Lung (tissue), 12 donors: ENCODE data around the gene SAA1. TPM values are rescaled to one million over a fixed set of nuclear protein-coding genes. Genes with fewer than 3 reads are reported as not detected.

Experiments
- ATAC-seq: fragments of 200-7000 bp; cut with Tn5 transposase; one replicate; pipeline ENCODE4 v1.9.1; 2020; ENCODE audit warnings: moderate number of reproducible peaks; ENCODE audit not compliant: insufficient read depth, low FRiP score
- DNase-seq, 3 donors: peaks; one replicate each; pipeline ENCODE4 v3.0.0-alpha.2; 2013 to 2017
- H3K27ac ChIP-seq, 2 donors: one replicate each; pipeline ENCODE4 v1.5.1; 2013; ENCODE audit warnings: mild to moderate bottlenecking in 2 of 2, moderate library complexity in 2 of 2, control low read depth in 1 of 2, inconsistent platforms in 1 of 2, low read depth in 1 of 2, low read length in 1 of 2
- H3K27me3 ChIP-seq, 3 donors: one replicate each; pipeline ENCODE4 v1.5.1; 2013; ENCODE audit warnings: low read length in 2 of 3; ENCODE audit not compliant: control insufficient read depth in 3 of 3, insufficient read depth in 3 of 3
- H3K36me3 ChIP-seq, 4 donors: one replicate each; pipeline ENCODE4 v1.5.1; 2013; ENCODE audit warnings: low read length in 4 of 4, mild to moderate bottlenecking in 1 of 4, moderate library complexity in 1 of 4; ENCODE audit not compliant: control insufficient read depth in 4 of 4, insufficient read depth in 4 of 4
- H3K4me1 ChIP-seq, 5 donors: one replicate each; pipeline ENCODE4 v1.5.1; 2013; ENCODE audit warnings: low read length in 5 of 5, mild to moderate bottlenecking in 2 of 5, moderate library complexity in 1 of 5; ENCODE audit not compliant: control insufficient read depth in 5 of 5, insufficient read depth in 5 of 5
- H3K4me3 ChIP-seq: one replicate; pipeline ENCODE4 v1.5.1; 2013; ENCODE audit warnings: mild to moderate bottlenecking, control low read depth, moderate library complexity
- H3K9ac ChIP-seq, 2 donors: one replicate each; pipeline ENCODE4 v1.5.1; 2013; ENCODE audit warnings: low read length in 2 of 2, control low read depth in 1 of 2; ENCODE audit not compliant: insufficient read depth in 1 of 2
- H3K9me3 ChIP-seq, 4 donors: one replicate each; pipeline ENCODE4 v1.5.1; 2013; ENCODE audit warnings: low read length in 3 of 4, mild to moderate bottlenecking in 1 of 4, moderate library complexity in 1 of 4; ENCODE audit not compliant: control insufficient read depth in 4 of 4, insufficient read depth in 3 of 4
- WGBS, 2 donors: extraction: QIAGEN DNeasy Blood & Tissue Kit; methylation state at CpG; one replicate each; pipeline ENCODE4 v1.1.7; 2013; 5-methylcytosine and 5-hydroxymethylcytosine counted together
- polyA plus RNA-seq, 2 donors: library from polyadenylated mRNA; stranded (reverse); fragments of 200-250 nt; gene quantifications; one replicate each; pipeline ENCODE4 v1.2.1, GENCODE V29; 2013
- total RNA-seq, 2 donors: library from RNA; depleted of rRNA in 1 of 2; stranded (reverse); fragments of >200 nt in 1 of 2; gene quantifications; one replicate each; pipeline ENCODE4 v1.2.1, GENCODE V29; 2014 to 2021
- TF ChIP-seq, protein P1 (sequence below): IDR thresholded peaks from 2 replicates; pipeline ENCODE4 v1.5.1; 2012; ENCODE audit warnings: mild to moderate bottlenecking; ENCODE audit errors: control extremely low read depth, extremely low read depth
- donor health status: control.
- donor health status: control.
- donor health status: Bipolar disorder and iron deficiency.
- donor health status: healthy.
- donor health status: DM: yes; HTN: yes; CAD: no.

The SAA1 gene
- total and polyA plus RNA-seq, 4 donors = 44.4 to 2,589 (median 204) TPM

DNA sequence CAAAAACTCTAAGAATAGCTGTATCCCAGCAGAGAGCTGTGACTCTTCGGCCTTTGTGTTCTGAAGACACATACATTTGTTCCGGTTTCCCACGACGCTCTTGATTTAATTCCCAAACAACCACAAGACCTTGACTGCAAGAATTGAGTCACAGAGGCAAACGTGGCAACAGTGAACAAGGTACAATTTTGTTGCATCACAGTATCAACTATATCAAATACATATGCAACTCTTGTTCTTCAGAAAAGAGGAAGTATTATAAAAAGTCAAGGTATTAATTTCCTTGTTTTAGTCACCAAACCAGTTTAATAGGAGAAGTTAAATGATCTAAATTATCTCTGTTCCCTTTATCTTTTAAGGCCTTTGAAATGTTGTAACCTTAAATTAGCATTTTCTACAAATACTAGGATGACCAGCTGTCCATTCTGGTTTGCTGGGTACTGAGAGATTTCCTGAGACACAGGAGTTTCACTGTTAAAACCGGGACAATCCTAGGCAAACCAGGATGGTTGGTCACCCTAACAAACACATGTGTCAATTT is 44.8 kb downstream of the SAA1 start:
- Histone ChIP-seq H3K4me1 (peaks cover 0 to 2% (median 0%) of the 10 kb centered on the region in 5 donors), H3K27ac (no peak overlapping the region)
- no peak for ATAC-seq

DNA sequence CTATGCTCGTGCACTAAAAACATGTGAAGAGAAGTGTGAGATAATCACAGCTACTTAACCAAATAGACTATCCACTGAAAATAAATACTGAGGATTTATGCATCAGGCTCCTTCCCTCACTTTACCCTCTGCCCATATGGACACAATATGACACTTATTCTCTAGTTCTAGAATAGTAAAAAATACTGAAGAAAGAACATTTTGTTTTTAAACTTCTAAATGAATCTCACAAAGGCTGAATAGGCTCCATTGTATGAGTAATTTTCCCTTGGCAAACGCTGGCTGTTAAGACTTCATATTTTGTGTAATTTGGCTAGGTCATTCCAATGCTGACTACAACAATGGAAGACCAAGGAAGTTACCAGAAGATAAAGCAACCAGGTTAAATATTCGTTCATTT is 45.9 kb downstream of the SAA1 start:
- no peak for DNase-seq
- no peak overlapping the region for H3K9ac ChIP-seq
- peaks cover 12 to 36% (median 13%) of the 10 kb centered on the region in 4 donors for H3K36me3 ChIP-seq
- H3K4me3 ChIP-seq = no peak overlapping the region
- H3K4me1 ChIP-seq = peaks cover 0 to 2% (median 0%) of the 10 kb centered on the region in 5 donors
- no peaks in the 10 kb centered on the region for H3K27me3 ChIP-seq
- TF ChIP-seq, protein P1, sequence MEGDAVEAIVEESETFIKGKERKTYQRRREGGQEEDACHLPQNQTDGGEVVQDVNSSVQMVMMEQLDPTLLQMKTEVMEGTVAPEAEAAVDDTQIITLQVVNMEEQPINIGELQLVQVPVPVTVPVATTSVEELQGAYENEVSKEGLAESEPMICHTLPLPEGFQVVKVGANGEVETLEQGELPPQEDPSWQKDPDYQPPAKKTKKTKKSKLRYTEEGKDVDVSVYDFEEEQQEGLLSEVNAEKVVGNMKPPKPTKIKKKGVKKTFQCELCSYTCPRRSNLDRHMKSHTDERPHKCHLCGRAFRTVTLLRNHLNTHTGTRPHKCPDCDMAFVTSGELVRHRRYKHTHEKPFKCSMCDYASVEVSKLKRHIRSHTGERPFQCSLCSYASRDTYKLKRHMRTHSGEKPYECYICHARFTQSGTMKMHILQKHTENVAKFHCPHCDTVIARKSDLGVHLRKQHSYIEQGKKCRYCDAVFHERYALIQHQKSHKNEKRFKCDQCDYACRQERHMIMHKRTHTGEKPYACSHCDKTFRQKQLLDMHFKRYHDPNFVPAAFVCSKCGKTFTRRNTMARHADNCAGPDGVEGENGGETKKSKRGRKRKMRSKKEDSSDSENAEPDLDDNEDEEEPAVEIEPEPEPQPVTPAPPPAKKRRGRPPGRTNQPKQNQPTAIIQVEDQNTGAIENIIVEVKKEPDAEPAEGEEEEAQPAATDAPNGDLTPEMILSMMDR = no peak
- no peak for ATAC-seq
- no peaks in the 10 kb centered on the region for H3K9me3 ChIP-seq
- 86 to 87% methylated on average over 3 of the region's 3 CpGs for WGBS, 2 donors
- no peak overlapping the region for H3K27ac ChIP-seq

More for the DNA sequence above, 44.8 kb downstream of the SAA1 start:
- Histone ChIP-seq H3K36me3 (peaks cover 12 to 47% (median 17%) of the 10 kb centered on the region in 4 donors), H3K9me3 (no peaks in the 10 kb centered on the region), H3K4me3 (no peak overlapping the region), H3K27me3 (no peaks in the 10 kb centered on the region), H3K9ac (no peak overlapping the region)
- WGBS, 2 donors = 58 to 71% methylated on average over 6 of the region's 6 CpGs
- no peak for DNase-seq
- TF ChIP-seq, protein P1 = no peak

DNA sequence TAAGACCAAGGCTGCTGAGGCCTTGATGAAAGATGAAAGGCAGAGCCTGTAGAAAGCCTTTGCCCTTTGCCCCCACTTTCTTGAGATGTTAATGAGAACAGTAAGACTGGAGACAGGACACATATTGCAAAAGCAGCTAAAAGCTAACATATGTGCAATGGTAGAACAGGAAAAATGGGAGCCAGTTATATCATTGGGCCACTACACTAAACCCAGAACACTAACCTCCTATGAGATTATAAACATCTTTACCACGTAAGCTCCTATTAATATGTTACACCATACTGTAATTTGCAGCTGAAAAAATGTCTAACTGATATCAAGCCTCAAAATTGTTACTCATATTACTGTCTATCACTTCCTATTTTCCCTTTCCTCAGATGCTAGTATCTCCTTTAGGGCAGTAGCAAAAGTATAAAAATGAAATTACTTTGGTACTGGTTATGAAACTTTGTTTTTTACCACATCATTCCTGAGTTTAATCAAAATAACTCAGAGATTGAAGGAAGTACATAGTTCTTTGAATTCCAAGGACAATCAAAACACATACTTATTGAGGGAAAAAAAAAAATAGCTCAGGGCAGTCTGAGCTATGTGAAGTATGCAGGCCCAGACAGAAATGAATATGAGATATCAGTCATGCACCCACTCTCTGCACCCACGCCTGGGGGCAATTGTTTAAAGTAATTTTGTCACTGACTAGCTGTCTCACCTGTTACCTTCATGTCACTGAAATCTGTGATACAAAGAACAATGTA is 46.8 kb downstream of the SAA1 start:
- peak overlapping the region in 1 of 2 donors; percentile 47 for H3K27ac ChIP-seq
- TF ChIP-seq, protein P1 = no peak
- 57 to 60% methylated on average over 2 of the region's 2 CpGs for WGBS, 2 donors
- no peak overlapping the region for H3K9ac ChIP-seq
- no peaks in the 10 kb centered on the region for H3K27me3 ChIP-seq
- peaks cover 12 to 35% (median 13%) of the 10 kb centered on the region in 4 donors for H3K36me3 ChIP-seq
- DNase-seq (no peak), ATAC-seq (no peak)
- H3K4me3 ChIP-seq = no peak overlapping the region
- H3K9me3 ChIP-seq = no peaks in the 10 kb centered on the region
- peaks cover 0 to 2% (median 0%) of the 10 kb centered on the region in 5 donors for H3K4me1 ChIP-seq
